Lower leg skin (tissue), 4 donors: ENCODE data around the gene CORO2A. TPM values are rescaled to one million over a fixed set of nuclear protein-coding genes. Genes with fewer than 3 reads are reported as not detected.

ENCODE experiments used
- DNase-seq, 2 donors: peaks; one replicate each; pipeline ENCODE4 v3.0.0-alpha.2; 2019; ENCODE audit warnings: low spot score in 2 of 2
- H3K4me3 ChIP-seq: fragments of 200-600 bp; sonication (generic); 2 replicates; pipeline ENCODE4 v1.5.1; 2017; ENCODE audit warnings: mild to moderate bottlenecking, low read depth; ENCODE audit not compliant: poor library complexity, severe bottlenecking
- CTCF ChIP-seq, 3 donors: fragments of 450-650 bp; IDR thresholded peaks; one replicate each; pipeline ENCODE4 v1.5.1; 2016; ENCODE audit warnings: antibody characterized with exemption in 3 of 3, mild to moderate bottlenecking in 3 of 3, moderate library complexity in 2 of 3
- POLR2A ChIP-seq, 2 donors: fragments of 450-650 bp; IDR thresholded peaks; one replicate each; pipeline ENCODE4 v1.6.1; 2016 to 2017; ENCODE audit warnings: antibody characterized with exemption in 2 of 2, mild to moderate bottlenecking in 1 of 2, moderate library complexity in 1 of 2
- WGBS, 2 donors: methylation state at CpG; one replicate each; pipeline ENCODE4 v1.1.5; 2018; 5-methylcytosine and 5-hydroxymethylcytosine counted together
- intact Hi-C: fragments of 100-400 bp; cut with DNase I; formaldehyde crosslinking; loops from one replicate; pipeline ENCODE4 v1.15.0; 2023; ENCODE audit warnings: low total_unique reads
- total RNA-seq, 4 donors: library from RNA; depleted of rRNA; stranded (reverse); fragments of >200 nt; gene quantifications; one replicate each; pipeline ENCODE4 v1.1.0, GENCODE V29; 2016

The CORO2A gene
- total RNA-seq, 4 donors from 2014 or later, result 20.8 to 31.4 (median 25.4) TPM

- no peak overlapping the region for H3K4me3 ChIP-seq
- TF ChIP-seq POLR2A (IDR thresholded peaks at IDR 0.05), result no peak
- TF ChIP-seq CTCF (IDR thresholded peaks at IDR 0.05), result no peak
- intact Hi-C loops, result no loop called here
- DNase-seq, result no peak
- 89 to 92% methylated on average over 2 of the region's 2 CpGs for WGBS, 2 donors
These were observed 44.9 kb downstream of the CORO2A start for GRCh38 chr9:98147582-98147981.

GRCh38 chr9:98146101-98146991, 46.1 kb downstream of the CORO2A start:
- peak; percentile 82 to 89 for DNase-seq
- TF ChIP-seq POLR2A (IDR thresholded peaks at IDR 0.05) (no peak), CTCF (IDR thresholded peaks at IDR 0.05) (peak in 1 of 3 donors; percentile 40)

GRCh38 chr9:98144631-98145030, 47.8 kb downstream of the CORO2A start:
- no peak for DNase-seq
- no peak for TF ChIP-seq POLR2A (IDR thresholded peaks at IDR 0.05)
- no peak for TF ChIP-seq CTCF (IDR thresholded peaks at IDR 0.05)
- no peak overlapping the region for H3K4me3 ChIP-seq
- 63 to 95% methylated on average over 3 of the region's 3 CpGs for WGBS, 2 donors
- intact Hi-C loops, result no loop called here

More at GRCh38 chr9:98146101-98146991, 46.1 kb downstream of the CORO2A start:
- WGBS, 2 donors, result 43 to 49% methylated on average over 7 of the region's 7 CpGs
- intact Hi-C loops, result no loop called here
- H3K4me3 ChIP-seq, result no peak overlapping the region

GRCh38 chr9:98144076-98144475, 48.4 kb downstream of the CORO2A start:
- DNase-seq, result no peak
- TF ChIP-seq POLR2A (IDR thresholded peaks at IDR 0.05), result no peak
- TF ChIP-seq CTCF (IDR thresholded peaks at IDR 0.05), result no peak

GRCh38 chr9:98142925-98143481, 49.4 kb downstream of the CORO2A start:
- TF ChIP-seq POLR2A (IDR thresholded peaks at IDR 0.05) (no peak), CTCF (IDR thresholded peaks at IDR 0.05) (no peak)
- no peak for DNase-seq
- H3K4me3 ChIP-seq, result no peak overlapping the region
- 78 to 83% methylated on average over 8 of the region's 8 CpGs for WGBS, 2 donors
- intact Hi-C loops, result no loop called here

More at GRCh38 chr9:98144076-98144475, 48.4 kb downstream of the CORO2A start:
- intact Hi-C loops, result no loop called here
- 65 to 80% methylated on average over 4 of the region's 4 CpGs for WGBS, 2 donors
- H3K4me3 ChIP-seq, result no peak overlapping the region
